SHP77 (cell line): ENCODE results near the gene NR2C2.

Source experiments
- DNase-seq, 2 experiments: peaks; one replicate each; lab custom pipeline; 2025; lab: John Stamatoyannopoulos, UW

NR2C2 gene

GRCh38 chr3:15023249-15023648, 75.9 kb downstream of the NR2C2 start:
- DNase-seq: no peak

- DNase-seq: no peak
Observed at GRCh38 chr3:15023719-15024118, 76.3 kb downstream of the NR2C2 start.

GRCh38 chr3:15029625-15030024, 82.2 kb downstream of the NR2C2 start:
- no peak for DNase-seq

- no peak for DNase-seq
Observed at GRCh38 chr3:15032650-15033049, 85.3 kb downstream of the NR2C2 start.

GRCh38 chr3:15033103-15033502, 85.7 kb downstream of the NR2C2 start:
- no peak for DNase-seq

- DNase-seq: no peak
Observed at GRCh38 chr3:15038306-15038705, 90.9 kb downstream of the NR2C2 start.

- no peak for DNase-seq
Observed at GRCh38 chr3:15040844-15041243, 93.5 kb downstream of the NR2C2 start.

- DNase-seq: no peak
Observed at GRCh38 chr3:15041950-15042349, 94.6 kb downstream of the NR2C2 start.

GRCh38 chr3:15042936-15043335, 95.6 kb downstream of the NR2C2 start:
- no peak for DNase-seq

- DNase-seq: no peak
Observed at GRCh38 chr3:15043408-15044171, 96.2 kb downstream of the NR2C2 start.

- no peak for DNase-seq
Observed at GRCh38 chr3:15044326-15044725, 96.9 kb downstream of the NR2C2 start.

GRCh38 chr3:15045667-15046066, 98.3 kb downstream of the NR2C2 start:
- no peak for DNase-seq

GRCh38 chr3:15049584-15049983, 102.2 kb downstream of the NR2C2 start:
- no peak for DNase-seq

GRCh38 chr3:15050405-15051092, 103.2 kb downstream of the NR2C2 start:
- DNase-seq: no peak

GRCh38 chr3:15051531-15051930, 104.1 kb downstream of the NR2C2 start:
- peak; percentile 39 to 54 for DNase-seq

GRCh38 chr3:15052335-15053242, 105.2 kb downstream of the NR2C2 start:
- no peak for DNase-seq

- DNase-seq: no peak
Observed at GRCh38 chr3:15053541-15053940, 106.2 kb downstream of the NR2C2 start.

- no peak for DNase-seq
Observed at GRCh38 chr3:15055019-15055557, 107.7 kb downstream of the NR2C2 start.

- no peak for DNase-seq
Observed at GRCh38 chr3:15056676-15057404, 109.5 kb downstream of the NR2C2 start.

GRCh38 chr3:15060029-15060428, 112.6 kb downstream of the NR2C2 start:
- DNase-seq: no peak

- no peak for DNase-seq
Observed at GRCh38 chr3:15063238-15063637, 115.9 kb downstream of the NR2C2 start.
